NCI-H524 treated with DMSO at 0.1 percent for 48 hours (cell line): ENCODE results near the gene COLEC11.

ENCODE experiments used
- DNase-seq: peaks from one replicate; lab custom pipeline; 2025; lab: John Stamatoyannopoulos, UW

Gene COLEC11

GRCh38 chr2:3585261-3586109 is 9.4 kb upstream of the COLEC11 start:
- no peak for DNase-seq

GRCh38 chr2:3586220-3586619 is 8.7 kb upstream of the COLEC11 start:
- no peak for DNase-seq

GRCh38 chr2:3587021-3587420 is 7.9 kb upstream of the COLEC11 start:
- DNase-seq: no peak

GRCh38 chr2:3587432-3587831 is 7.5 kb upstream of the COLEC11 start:
- DNase-seq: no peak

GRCh38 chr2:3588084-3588483 is 6.8 kb upstream of the COLEC11 start:
- no peak for DNase-seq

- DNase-seq: no peak
Measured at GRCh38 chr2:3589086-3589485, 5.8 kb upstream of the COLEC11 start.

- DNase-seq: no peak
Measured at GRCh38 chr2:3595404-3595803, 492 bp downstream of the COLEC11 start.

- no peak for DNase-seq
Measured at GRCh38 chr2:3595985-3596384, 1.1 kb downstream of the COLEC11 start.

GRCh38 chr2:3596901-3597417 is 2.0 kb downstream of the COLEC11 start:
- no peak for DNase-seq

- DNase-seq: no peak
Measured at GRCh38 chr2:3597567-3597966, 2.7 kb downstream of the COLEC11 start.

GRCh38 chr2:3598197-3598910 is 3.4 kb downstream of the COLEC11 start:
- DNase-seq: no peak

GRCh38 chr2:3598912-3599854 is 4.3 kb downstream of the COLEC11 start:
- no peak for DNase-seq

GRCh38 chr2:3600256-3600855 is 5.4 kb downstream of the COLEC11 start:
- no peak for DNase-seq

GRCh38 chr2:3601561-3602271 is 6.8 kb downstream of the COLEC11 start:
- no peak for DNase-seq

- no peak for DNase-seq
Measured at GRCh38 chr2:3602553-3603339, 7.8 kb downstream of the COLEC11 start.

GRCh38 chr2:3603536-3604206 is 8.8 kb downstream of the COLEC11 start:
- no peak for DNase-seq

- no peak for DNase-seq
Measured at GRCh38 chr2:3604207-3604877, 9.4 kb downstream of the COLEC11 start.

- DNase-seq: peak; percentile 50
Measured at GRCh38 chr2:3604991-3605961, 10.4 kb downstream of the COLEC11 start.
